GM18508 (cell line): ENCODE data around the gene NAT16.

Experiments
- ATAC-seq: cut with Tn5 transposase; IDR thresholded peaks from one replicate; pipeline ENCODE4 v1.9.1; 2021; ENCODE audit warnings: moderate number of reproducible peaks; ENCODE audit not compliant: insufficient read depth, unreplicated experiment

Gene NAT16

DNA sequence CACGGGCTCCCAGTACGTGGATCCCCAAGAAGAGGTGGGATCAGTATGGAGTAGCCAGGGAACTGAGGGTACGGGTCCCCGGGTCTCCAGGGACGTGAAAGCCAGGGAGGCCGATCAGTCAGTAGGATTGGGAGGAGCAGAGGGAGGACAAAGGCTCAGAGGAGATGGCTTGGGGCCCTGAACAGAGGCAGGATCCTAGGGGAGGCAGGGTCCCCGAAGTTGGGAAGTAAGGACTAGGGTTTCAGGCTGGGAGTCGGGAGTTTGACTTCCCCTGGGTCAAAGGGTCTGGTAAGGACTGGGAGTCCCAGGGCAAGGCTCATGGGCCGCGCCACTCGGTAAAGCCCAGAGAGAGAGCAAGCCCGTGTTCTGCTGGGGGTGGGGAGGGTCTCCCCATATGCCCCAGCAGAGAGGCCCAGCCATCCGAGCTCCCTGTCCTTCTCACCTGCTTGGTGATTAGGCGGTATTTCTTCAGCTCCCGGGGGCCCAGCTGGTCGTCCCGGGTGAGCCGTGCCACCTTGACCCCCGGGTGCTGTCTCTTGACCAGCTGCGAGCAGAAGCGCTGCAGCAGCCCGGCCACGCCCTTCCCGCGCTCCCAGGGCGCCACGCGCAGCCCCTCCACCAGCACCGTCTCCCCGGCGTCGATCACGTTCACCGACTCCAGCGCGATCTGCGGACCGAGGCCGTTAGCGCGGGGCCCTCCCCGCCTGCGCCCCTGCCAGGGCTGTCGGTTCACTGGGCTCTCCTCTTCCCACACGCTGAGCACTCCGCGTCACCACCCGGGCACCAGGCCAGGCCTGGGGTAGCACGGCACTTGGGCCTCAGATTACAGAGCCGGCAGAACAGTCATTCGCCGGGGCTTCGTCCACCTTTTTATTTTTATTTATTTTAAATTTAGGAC, 7.0 kb downstream of the NAT16 start:
- no peak for ATAC-seq

DNA sequence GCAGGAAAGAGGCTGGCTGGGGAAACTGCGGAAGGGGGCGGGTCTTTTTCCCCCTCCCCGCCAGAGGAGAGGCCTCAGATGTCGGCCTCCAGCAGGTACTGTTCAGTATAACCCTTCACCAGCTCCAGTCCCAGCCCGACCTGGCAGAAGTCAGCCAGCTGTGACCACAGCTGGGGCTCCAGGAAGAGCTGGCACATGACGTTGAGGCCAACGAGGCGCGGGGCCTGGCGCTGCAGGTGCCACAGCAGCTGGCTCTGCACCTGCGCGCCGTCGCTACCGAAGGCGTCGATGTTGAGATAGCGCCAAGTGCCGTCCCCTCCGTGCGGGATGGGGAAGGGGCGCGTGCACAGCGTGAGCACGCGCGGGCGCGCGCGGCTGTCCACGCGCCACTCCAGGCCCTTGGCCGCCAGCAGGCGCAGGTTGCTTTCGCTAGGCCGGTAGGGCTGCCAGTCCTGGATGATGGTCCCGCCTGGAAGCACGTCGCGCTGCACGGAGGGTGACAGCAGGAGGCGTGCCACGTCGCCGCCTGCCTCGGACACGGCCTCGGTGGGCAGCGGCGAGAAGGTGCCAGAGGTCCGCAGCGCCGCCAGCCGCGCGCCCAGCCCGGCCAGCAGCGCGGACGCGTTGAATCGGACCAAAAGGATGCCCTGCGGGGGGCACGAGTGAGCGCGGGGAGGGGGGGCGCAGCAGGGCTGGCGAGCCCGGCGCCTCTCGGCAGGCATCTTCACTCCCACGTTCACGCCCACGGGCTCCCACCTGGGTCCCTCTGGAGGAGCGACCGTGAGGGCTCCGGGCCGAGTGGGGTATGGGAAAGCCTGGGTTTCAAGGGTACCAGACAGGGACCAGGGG, 7.9 kb downstream of the NAT16 start:
- ATAC-seq = no peak

DNA sequence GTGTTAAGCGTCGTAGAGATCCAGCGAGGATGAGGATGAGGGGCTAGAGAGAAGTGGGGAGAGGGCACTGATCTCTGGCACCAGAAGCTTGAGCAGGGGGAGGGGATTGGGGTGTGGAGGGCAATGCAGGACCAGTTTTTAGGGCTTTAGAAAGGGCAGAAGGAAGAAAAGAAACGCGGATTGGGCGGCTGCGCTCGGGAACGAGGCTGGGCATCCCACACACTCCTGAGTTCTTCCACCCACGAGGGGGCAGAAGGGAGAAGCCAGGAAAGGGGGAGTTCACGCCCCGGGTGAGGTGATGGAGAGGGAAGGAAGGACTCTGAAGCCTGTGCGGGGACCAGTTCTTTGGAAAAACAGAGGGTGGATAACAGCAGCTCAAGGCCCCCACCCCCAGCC, 8.7 kb downstream of the NAT16 start:
- no peak for ATAC-seq

DNA sequence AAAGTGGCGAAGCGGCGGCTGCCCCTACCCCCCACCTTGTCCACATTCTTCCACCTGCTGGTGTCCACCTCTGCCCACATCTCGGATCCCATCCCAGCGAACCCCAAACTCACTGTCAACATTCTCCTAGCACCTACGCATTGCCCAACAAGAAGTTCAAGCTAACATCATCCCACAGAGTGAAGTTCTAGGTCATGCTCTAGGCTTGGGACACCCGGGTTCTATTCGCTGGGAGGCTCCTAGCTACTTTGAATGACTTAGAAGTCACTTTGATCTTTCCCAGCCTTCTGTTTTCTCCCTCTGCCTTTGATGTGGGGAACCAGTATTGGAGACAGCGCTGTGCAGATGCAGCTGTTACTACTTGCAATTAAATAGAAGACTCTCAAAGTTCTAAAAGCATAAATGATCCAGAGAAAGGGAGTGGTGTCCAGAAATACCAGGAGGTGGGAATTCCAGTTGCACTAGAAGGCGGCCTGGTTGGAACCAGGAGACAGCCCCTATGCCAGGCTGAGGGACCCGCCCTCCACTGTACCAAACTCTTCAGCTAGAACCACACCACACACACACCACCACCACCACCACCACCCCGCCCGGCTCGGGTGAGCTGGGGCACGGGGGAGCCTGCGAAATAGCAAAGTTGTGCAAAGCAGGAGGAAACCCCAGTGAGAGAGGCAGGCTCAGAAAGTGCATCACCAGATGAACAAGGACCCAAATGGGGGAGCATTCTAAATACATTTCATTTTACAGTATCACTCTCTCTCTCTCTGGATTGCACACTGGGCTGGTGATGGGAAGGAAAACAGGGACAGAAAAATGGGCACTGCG, 9.3 kb downstream of the NAT16 start:
- ATAC-seq = no peak

DNA sequence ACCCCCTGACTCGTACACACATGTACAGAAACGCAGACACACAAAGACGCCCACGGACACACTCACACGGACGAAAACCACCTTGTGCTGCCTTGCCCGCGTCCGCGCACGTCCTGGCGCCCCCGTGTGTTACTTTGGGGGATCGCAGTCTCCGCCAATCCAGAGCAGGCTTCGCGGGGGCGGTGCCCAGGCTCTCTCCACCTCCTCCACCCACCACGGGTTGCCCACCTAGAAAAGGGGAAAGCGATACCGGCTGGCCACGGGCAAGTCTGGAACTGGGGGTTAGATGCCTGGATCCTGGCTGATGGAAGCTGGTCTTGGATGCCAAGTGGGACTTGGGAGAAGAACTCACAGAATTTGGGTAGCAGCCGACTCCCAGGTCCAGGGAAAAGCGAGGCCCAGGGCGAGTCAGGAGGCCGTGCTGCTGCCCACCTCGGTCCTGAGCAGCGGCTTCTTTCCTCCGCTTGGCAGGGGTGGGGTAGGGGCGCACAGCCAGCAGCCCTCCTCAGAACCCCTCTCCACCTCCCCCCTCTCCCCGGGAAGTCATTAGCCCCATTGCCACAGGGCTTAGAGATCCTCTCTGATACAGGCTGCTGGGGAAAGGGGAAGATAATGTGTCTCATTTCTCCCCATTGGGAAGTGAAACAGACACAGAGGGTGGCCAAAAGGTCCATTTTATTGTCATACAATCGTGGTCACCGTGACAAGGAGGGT, 10.1 kb downstream of the NAT16 start:
- ATAC-seq = no peak

DNA sequence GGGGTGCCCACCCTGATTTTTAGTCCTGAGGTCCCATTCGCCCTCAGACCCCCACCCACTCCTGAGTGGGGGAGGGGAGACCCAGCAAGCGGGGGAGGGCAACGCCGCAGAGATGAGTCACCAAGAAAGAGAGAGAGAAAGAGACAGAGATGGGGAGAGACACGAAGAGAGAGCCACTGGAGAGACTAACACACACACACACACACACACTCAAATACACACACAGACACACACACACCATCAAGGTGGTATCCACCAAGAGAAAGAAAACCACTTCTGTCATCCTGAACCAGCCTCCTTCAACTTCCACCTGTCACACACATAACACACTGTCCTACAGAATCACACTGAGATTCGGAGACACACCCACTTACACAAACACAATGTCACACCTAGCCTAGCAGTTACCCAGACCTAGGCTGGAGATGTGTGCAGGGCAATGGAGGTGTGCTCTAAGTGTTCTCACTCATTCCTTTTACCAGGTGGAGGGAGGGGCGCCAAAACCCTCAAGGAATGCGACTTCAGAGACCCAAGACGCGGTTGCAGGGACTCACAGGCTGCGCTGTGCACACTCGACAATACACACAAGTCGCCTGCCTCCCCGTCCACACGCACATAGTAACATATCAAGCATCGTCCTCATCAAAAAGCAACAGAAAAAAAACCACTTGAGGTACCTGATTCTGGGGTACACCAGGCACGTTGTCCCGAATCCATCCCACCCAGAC, 10.8 kb downstream of the NAT16 start:
- no peak for ATAC-seq

DNA sequence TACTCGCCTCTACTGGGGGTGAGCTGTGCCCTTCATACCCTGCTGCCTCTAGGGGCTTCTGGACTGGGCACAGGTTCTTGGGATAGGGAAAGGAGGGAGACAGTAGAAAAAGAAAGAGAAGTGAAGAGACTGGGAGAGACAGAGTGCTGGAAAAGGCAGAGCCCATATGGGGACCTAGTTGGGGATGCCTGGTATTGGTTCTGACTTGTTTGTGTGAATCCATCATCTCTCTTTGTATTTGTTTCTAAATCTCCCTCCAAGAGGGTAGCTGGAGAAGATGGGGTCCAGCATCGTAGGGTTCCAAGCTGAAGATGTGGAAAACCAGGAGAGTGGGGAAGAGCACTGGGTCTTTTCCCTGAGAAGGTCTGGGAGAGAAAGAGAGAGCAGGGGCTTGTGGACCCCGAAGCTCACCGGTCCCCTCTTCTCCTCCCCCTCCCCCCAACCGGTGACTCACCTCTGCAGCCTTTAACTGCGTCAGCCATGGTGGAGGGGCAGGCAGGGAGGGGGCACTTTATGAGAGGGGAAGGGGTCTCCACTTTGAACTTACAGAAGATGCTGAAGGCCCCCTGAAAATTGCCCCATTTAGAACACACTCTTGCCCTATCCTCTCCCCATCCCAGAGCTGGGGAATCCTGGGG, 11.6 kb downstream of the NAT16 start:
- no peak for ATAC-seq

DNA sequence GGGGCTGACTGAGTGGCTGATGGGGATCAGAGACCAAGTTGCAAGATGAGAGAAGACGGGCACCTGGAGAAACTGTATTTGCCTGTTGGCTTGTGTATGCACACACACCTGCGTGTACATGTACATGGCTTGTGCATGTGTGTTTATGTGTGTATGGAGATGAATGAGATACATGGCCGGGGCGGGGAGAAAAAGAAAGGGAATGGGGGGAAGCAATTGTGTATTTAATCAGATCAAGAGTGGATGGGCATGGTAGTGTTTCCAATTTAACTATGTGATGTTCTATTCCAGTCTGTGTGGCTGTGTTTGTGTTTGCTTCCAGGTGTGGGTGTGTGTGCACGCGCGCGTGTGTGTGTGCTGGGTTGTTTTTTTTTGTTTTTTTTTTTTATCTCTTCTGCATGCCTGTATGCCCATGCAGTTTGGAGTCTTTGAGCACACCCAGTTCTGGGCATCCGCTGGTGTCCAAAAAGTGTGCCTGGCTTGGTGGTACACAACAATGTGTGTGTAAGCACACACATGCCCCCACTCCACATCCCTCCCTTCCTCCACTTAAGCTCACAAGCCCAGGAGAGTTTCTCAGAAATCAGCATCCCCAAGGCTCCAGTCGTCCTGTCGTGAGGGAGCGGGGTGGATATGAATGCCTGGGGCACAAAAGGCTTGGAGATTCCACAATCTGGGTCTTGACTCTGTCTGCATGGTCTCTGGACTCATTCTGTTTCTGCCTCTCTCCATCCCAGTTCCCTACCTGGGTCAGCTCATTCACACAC, 12.3 kb downstream of the NAT16 start:
- no peak for ATAC-seq

DNA sequence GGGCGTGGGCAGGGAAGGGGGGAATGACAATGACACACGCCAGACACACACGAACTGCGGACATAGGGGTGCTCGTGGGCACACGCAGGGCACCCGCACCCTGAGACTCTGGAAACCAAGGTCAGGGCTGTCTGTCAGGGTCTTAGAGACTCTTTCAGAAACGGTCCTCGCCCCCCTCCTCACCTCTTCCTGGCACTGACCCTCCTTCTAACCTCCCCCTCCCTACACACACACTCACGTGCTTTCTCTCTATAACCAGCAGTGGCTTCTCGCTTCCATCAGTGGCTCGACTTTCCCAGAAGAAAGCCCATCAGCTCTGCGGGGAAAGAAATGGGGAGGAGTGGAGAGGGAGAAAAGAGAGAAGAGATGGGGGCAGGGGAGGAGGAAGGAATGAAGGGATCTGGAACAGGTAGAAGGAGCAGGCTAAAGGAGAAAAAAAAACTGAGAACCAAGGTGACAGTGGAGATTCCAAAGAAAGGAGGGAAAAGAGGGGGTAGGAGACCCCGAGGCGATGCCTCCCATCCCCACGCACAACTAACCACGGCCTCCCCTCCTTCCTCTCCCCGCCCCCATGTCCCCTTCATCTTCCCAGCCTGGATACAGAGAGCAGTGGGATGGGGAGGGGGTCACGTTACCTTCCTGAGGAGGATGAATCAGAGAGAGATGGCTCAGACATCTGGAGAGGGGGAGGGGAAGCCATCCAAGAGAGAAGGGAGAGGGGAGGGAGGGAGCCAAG, 13.0 kb downstream of the NAT16 start:
- no peak for ATAC-seq

DNA sequence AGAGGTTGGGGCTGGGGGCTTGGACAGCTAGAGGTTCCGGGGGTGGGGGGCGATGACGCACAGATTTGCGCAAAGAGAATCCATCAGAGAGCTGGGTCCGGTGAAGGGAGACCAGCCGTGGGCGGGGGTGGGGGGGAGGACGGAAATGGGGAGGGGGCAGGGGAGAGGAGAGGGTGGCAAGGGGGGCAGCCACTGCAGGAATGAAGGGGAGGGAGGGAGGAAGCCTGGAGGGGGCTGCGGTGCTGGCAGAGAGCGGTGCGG, 13.5 kb downstream of the NAT16 start:
- no peak for ATAC-seq

DNA sequence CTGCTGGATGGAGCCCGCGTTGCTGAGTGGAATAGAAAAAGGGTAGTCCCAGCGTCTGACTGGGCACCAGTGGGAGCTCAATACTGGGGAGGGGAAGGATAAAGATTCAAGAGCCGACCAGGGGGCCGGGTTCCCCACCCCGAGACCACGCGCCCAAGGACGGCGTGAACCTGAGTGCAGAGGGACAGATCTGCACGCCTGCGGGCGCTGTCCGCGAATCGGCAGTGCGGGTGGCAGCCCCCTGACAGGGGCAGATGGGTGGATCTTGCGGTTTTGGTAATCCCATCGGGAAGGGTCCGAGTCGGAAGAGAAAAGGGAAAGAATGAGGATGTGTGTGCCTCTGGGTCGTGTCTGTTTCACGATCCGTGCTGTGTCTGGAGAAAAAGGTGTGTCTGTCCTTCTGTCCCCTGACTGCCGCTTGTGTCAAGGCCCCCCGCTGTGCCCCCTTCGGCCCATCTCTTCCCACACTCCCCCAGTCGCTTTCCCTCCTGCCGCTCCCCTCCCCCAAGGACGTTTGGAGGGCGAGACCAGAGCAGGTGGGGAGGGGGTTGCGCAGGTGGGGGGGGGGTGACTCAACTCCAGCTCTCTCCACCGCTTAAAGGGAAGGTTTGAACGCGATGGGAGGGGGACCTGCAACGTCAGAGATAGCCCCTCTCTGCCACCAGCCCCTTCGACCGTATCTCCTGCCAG, 14.0 kb downstream of the NAT16 start:
- no peak for ATAC-seq

DNA sequence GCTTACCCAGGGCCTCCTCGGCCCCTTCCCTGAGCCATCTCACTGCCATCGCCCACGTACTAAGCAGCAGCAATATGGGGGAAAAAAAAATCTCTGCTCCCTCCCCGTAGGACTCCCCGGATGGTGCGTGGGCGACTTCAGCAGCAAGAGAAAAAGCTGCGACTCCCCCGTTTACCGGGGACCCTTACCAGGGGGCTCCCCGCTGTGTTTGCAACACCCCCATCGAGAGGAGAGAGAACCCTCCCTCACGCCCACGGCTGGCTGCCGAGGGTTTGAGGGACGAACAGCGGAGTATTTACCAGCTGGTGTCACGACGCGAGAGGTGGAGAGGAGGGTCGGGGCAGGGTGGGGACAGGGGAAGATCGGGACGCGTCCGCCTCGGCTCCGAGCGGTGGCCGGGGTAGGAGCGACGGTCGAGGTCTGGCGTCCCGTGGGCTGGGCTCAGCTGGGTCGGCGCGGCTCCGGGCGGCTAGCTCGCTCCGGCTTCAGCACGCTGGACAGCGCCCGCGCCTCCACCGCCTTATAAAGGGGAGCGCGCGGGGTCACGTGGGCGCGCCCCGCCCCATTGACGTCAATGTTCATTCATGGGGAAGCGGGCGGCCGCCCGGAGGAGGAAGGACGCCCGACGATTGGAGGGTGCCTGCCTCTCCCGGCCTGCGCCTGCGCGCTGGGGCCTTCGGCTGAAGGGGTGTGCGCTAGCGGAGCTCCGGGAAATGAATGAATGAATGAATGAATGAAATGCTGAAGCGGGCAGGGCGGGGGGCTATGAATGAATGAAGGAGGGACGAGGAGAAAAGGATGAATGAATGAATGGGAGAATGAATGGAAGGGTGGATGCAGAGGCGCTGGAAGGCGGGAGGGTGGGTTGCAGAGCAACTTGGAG, 14.8 kb downstream of the NAT16 start, which contains the start of gene VGF:
Gene VGF (minus strand): TSS at position 495 of the 883 bp plus-strand sequence. CDS start 726 bp downstream, outside the sequence.
- no peak for ATAC-seq

DNA sequence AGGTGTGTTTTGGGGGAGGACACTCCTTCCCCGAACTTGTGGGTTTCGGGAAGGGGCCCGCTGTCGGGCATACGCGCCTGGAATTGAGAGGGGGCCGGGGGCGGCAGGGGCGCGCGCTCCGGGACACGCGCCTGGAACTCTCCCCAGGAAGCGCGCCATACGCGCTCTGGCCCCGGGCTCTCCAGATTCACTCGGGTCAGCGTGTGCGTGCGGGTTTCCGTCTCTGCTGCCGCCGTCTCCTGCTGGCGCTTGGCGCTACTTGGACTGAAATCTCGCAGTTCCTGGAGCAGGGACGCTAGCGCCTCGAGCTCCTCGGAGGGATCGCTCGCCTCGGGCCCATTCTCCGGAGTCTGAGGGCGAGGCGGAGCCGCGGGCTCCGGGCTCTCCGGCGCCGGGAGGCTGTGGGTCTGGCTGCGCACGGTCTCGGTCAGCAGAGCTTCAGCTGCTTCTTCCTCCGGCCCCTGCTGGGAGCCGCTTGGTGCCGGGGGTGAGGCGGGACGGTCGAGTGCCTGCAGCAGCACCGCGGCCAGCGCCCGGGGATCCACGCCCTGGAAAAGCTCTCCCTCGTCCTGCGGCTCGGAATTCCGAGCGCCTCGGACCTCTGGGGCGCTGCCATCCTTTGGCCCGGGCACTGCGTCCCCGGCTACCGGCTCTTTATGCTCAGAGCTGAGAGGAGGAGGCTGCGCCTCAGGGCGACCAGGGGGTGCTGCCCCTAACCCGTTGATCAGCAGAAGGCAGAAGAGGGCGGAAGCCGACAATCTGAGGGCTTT, 15.8 kb downstream of the NAT16 start:
- no peak for ATAC-seq

DNA sequence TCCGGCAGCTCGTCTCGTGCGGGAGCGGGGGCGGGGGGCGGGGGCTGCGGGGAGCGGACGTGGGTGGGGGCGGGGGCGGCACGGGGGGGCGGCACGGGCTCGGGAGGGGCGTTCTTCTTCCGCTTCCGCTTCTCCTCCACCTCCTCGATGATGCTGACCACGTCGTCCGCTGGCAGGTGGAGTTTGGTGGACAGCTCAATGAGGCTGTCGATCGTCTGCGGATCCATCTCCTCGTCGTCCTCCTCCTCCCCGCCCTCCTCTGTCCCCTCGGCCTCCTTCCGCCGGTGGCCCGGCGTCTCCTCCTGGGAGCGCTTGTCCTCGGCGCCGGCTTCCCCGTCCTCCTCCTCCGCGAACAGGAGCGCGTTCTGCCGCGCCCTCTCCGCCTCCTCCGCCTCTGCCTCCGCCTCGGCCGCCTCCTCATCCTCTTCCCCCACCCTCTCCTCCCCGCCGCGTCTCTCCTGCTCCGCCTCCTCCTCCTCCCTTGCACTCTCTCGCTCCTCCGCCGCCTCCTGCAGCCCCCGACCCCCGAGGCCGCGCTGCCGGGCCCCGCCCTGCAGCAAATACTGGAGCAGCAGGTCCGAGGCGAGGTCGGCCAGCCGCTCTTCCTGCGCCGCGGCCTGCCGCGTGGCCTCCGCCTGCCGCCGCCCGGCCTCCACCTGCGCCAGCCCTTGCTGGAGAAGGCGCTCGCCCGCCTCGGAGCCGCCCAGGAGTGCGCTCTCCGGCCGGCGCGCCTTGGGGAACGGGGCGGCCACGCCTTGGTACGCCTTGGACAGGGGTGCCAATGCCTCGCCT, 16.6 kb downstream of the NAT16 start:
- no peak for ATAC-seq
